Measurements from ENCODE around the gene OR7C2.
A peak's percentile ranks its signal among the peaks of the same experiment; 100 is the strongest.

OR7C2 gene

GRCh38 chr19:14949876-14950275 is 8.6 kb downstream of the OR7C2 start:
- no peak for TF ChIP-seq CTCF (IDR thresholded peaks at IDR 0.05; ENCODE audit: poor library complexity, severe bottlenecking)
- H3K27ac ChIP-seq (ENCODE audit: poor library complexity, severe bottlenecking) = no peak overlapping the region
- H3K4me1 ChIP-seq (ENCODE audit: insufficient read depth, poor library complexity, severe bottlenecking) = no peaks in the 10 kb centered on the region
- H3K4me3 ChIP-seq (ENCODE audit: severe bottlenecking) = no peak overlapping the region
- no peaks in the 10 kb centered on the region for H3K9me3 ChIP-seq (ENCODE audit: severe bottlenecking)
- ATAC-seq (ENCODE audit: low read depth) = no peak
- H3K36me3 ChIP-seq (ENCODE audit: low read depth) = no peaks in the 10 kb centered on the region
- no peak for DNase-seq (ENCODE audit: low spot score)
- H3K27me3 ChIP-seq (ENCODE audit: insufficient read depth, poor library complexity, severe bottlenecking) = no peaks in the 10 kb centered on the region

GRCh38 chr19:14950421-14950820 is 9.1 kb downstream of the OR7C2 start:
- no peak for ATAC-seq (ENCODE audit: low read depth)
- no peak for TF ChIP-seq CTCF (IDR thresholded peaks at IDR 0.05; ENCODE audit: poor library complexity, severe bottlenecking)
- H3K4me3 ChIP-seq (ENCODE audit: severe bottlenecking) = no peak overlapping the region
- H3K36me3 ChIP-seq (ENCODE audit: low read depth) = no peaks in the 10 kb centered on the region
- DNase-seq (ENCODE audit: low spot score) = no peak
- H3K27ac ChIP-seq (ENCODE audit: poor library complexity, severe bottlenecking) = no peak overlapping the region
- no peaks in the 10 kb centered on the region for H3K4me1 ChIP-seq (ENCODE audit: insufficient read depth, poor library complexity, severe bottlenecking)
- H3K9me3 ChIP-seq (ENCODE audit: severe bottlenecking) = no peaks in the 10 kb centered on the region
- no peaks in the 10 kb centered on the region for H3K27me3 ChIP-seq (ENCODE audit: insufficient read depth, poor library complexity, severe bottlenecking)

GRCh38 chr19:14952767-14953166 is 11.5 kb downstream of the OR7C2 start:
- Histone ChIP-seq H3K27me3 (ENCODE audit: insufficient read depth, poor library complexity, severe bottlenecking) (no peaks in the 10 kb centered on the region), H3K4me1 (ENCODE audit: insufficient read depth, poor library complexity, severe bottlenecking) (no peaks in the 10 kb centered on the region), H3K4me3 (ENCODE audit: severe bottlenecking) (no peak overlapping the region), H3K27ac (ENCODE audit: poor library complexity, severe bottlenecking) (no peak overlapping the region), H3K9me3 (ENCODE audit: severe bottlenecking) (no peaks in the 10 kb centered on the region), H3K36me3 (ENCODE audit: low read depth) (no peaks in the 10 kb centered on the region)
- no peak for TF ChIP-seq CTCF (IDR thresholded peaks at IDR 0.05; ENCODE audit: poor library complexity, severe bottlenecking)
- DNase-seq (ENCODE audit: low spot score) (no peak), ATAC-seq (ENCODE audit: low read depth) (no peak)

- TF ChIP-seq CTCF (IDR thresholded peaks at IDR 0.05; ENCODE audit: poor library complexity, severe bottlenecking) = no peak
- Histone ChIP-seq H3K27me3 (ENCODE audit: insufficient read depth, poor library complexity, severe bottlenecking) (no peaks in the 10 kb centered on the region), H3K27ac (ENCODE audit: poor library complexity, severe bottlenecking) (no peak overlapping the region), H3K4me1 (ENCODE audit: insufficient read depth, poor library complexity, severe bottlenecking) (no peaks in the 10 kb centered on the region), H3K9me3 (ENCODE audit: severe bottlenecking) (no peaks in the 10 kb centered on the region), H3K36me3 (ENCODE audit: low read depth) (no peaks in the 10 kb centered on the region), H3K4me3 (ENCODE audit: severe bottlenecking) (no peak overlapping the region)
- ATAC-seq (ENCODE audit: low read depth) (peak; percentile 42; the same call in 2 of the 3 replicates), DNase-seq (ENCODE audit: low spot score) (peak; percentile 64)
Measured at GRCh38 chr19:14954071-14954655, 12.9 kb downstream of the OR7C2 start.

GRCh38 chr19:14957464-14957863 is 16.2 kb downstream of the OR7C2 start:
- no peak for TF ChIP-seq CTCF (IDR thresholded peaks at IDR 0.05; ENCODE audit: poor library complexity, severe bottlenecking)
- Histone ChIP-seq H3K36me3 (ENCODE audit: low read depth) (no peaks in the 10 kb centered on the region), H3K27ac (ENCODE audit: poor library complexity, severe bottlenecking) (no peak overlapping the region), H3K4me3 (ENCODE audit: severe bottlenecking) (no peak overlapping the region), H3K9me3 (ENCODE audit: severe bottlenecking) (no peaks in the 10 kb centered on the region), H3K4me1 (ENCODE audit: insufficient read depth, poor library complexity, severe bottlenecking) (no peaks in the 10 kb centered on the region), H3K27me3 (ENCODE audit: insufficient read depth, poor library complexity, severe bottlenecking) (no peaks in the 10 kb centered on the region)
- ATAC-seq (ENCODE audit: low read depth) (no peak), DNase-seq (ENCODE audit: low spot score) (no peak)
